ENCODE measurements around the gene SUSD3. TPM values are rescaled to one million over a fixed set of nuclear protein-coding genes. Genes with fewer than 3 reads are reported as not detected.

The SUSD3 gene
- polyA plus RNA-seq, 3 donors = 10.5 to 24.6 (median 15.7) TPM

GRCh38 chr9:93066978-93067603 is 8.6 kb downstream of the SUSD3 start:
- DNase-seq = no peak
- H3K36me3 ChIP-seq (replicated peaks in 1 of 2; ENCODE audit: control insufficient read depth in 1 of 2, insufficient read depth in 2 of 2, low read length in 2 of 2) = no peaks in the 10 kb centered on the region
- no peak overlapping the region for H3K4me2 ChIP-seq (replicated peaks; ENCODE audit: extremely low read depth, low read length, poor library complexity, severe bottlenecking)
- peaks cover 23% of the 10 kb centered on the region for H3K79me2 ChIP-seq (ENCODE audit: insufficient read depth, low read length)
- no peak for TF ChIP-seq CTCF (IDR thresholded peaks at IDR 0.05)
- intact Hi-C loops (cut with micrococcal nuclease) = no loop called here
- H3K9me3 ChIP-seq (replicated peaks in 1 of 2; ENCODE audit: control insufficient read depth in 1 of 2, insufficient read depth in 1 of 2, low read length in 2 of 2) = no peaks in the 10 kb centered on the region
- no peaks in the 10 kb centered on the region for H3K27me3 ChIP-seq (ENCODE audit: control insufficient read depth in 2 of 2, insufficient read depth in 2 of 2, low read length in 2 of 2)
- peaks cover 0 to 2% (median 0%) of the 10 kb centered on the region in 7 donors for H3K9me3 Mint-ChIP-seq
- H3K4me3 Mint-ChIP-seq = no peak overlapping the region
- H2AFZ ChIP-seq (ENCODE audit: insufficient read depth, low read depth, low read length, poor library complexity, severe bottlenecking) = no peak overlapping the region
- peaks cover 27 to 35% of the 10 kb centered on the region in 2 donors for H3K4me1 ChIP-seq (ENCODE audit: control insufficient read depth in 1 of 2, insufficient read depth in 2 of 2, low read length in 2 of 2)
- peaks cover 5% of the 10 kb centered on the region for H4K20me1 ChIP-seq (ENCODE audit: insufficient read depth, low read length)
- no peak overlapping the region for H3K9ac ChIP-seq (ENCODE audit: insufficient read depth, low read length, poor library complexity, severe bottlenecking)
- peak overlapping the region in 2 of 7 donors; percentile 10 to 43 for H3K27ac Mint-ChIP-seq
- H3K27me3 Mint-ChIP-seq (ENCODE audit: low read depth in 3 of 3) = peaks cover 0 to 3% (median 2%) of the 10 kb centered on the region in 3 donors
- no peak overlapping the region for H3K27ac ChIP-seq (ENCODE audit: low read depth in 1 of 2, low read length in 2 of 2)
- H3K4me1 Mint-ChIP-seq = peaks cover 38% of the 10 kb centered on the region
- 100% methylated on average over 1 of the region's 3 CpGs for WGBS (ENCODE audit: insufficient coverage)
- no peak overlapping the region for H3K4me3 ChIP-seq (replicated peaks in 1 of 3; ENCODE audit: low read depth in 2 of 3, low read length in 3 of 3)
- H3K36me3 Mint-ChIP-seq = peaks cover 14 to 30% of the 10 kb centered on the region in 2 donors

GRCh38 chr9:93068956-93069355 is 10.5 kb downstream of the SUSD3 start:
- Mint-ChIP-seq H3K4me1 (peaks cover 29% of the 10 kb centered on the region), H3K4me3 (no peak overlapping the region)

More at GRCh38 chr9:93068956-93069355, 10.5 kb downstream of the SUSD3 start:
- Histone ChIP-seq H3K27ac (ENCODE audit: low read depth in 1 of 2, low read length in 2 of 2) (no peak overlapping the region), H3K9me3 (replicated peaks in 1 of 2; ENCODE audit: control insufficient read depth in 1 of 2, insufficient read depth in 1 of 2, low read length in 2 of 2) (no peaks in the 10 kb centered on the region), H3K9ac (ENCODE audit: insufficient read depth, low read length, poor library complexity, severe bottlenecking) (no peak overlapping the region), H3K79me2 (ENCODE audit: insufficient read depth, low read length) (peaks cover 7% of the 10 kb centered on the region), H3K4me3 (replicated peaks in 1 of 3; ENCODE audit: low read depth in 2 of 3, low read length in 3 of 3) (no peak overlapping the region), H3K36me3 (replicated peaks in 1 of 2; ENCODE audit: control insufficient read depth in 1 of 2, insufficient read depth in 2 of 2, low read length in 2 of 2) (no peaks in the 10 kb centered on the region), H2AFZ (ENCODE audit: insufficient read depth, low read depth, low read length, poor library complexity, severe bottlenecking) (no peak overlapping the region), H4K20me1 (ENCODE audit: insufficient read depth, low read length) (peaks cover 9% of the 10 kb centered on the region), H3K27me3 (ENCODE audit: control insufficient read depth in 2 of 2, insufficient read depth in 2 of 2, low read length in 2 of 2) (no peaks in the 10 kb centered on the region), H3K4me1 (ENCODE audit: control insufficient read depth in 1 of 2, insufficient read depth in 2 of 2, low read length in 2 of 2) (peaks cover 21 to 22% of the 10 kb centered on the region in 2 donors), H3K4me2 (replicated peaks; ENCODE audit: extremely low read depth, low read length, poor library complexity, severe bottlenecking) (no peak overlapping the region)
- WGBS (ENCODE audit: insufficient coverage) = no CpG with 5 or more reads among the region's 4 CpGs
- intact Hi-C loops (cut with micrococcal nuclease) = no loop called here
- H3K36me3 Mint-ChIP-seq = peaks cover 12 to 25% of the 10 kb centered on the region in 2 donors
- no peak for TF ChIP-seq CTCF (IDR thresholded peaks at IDR 0.05)
- H3K27ac Mint-ChIP-seq = no peak overlapping the region
- peaks cover 0 to 2% (median 0%) of the 10 kb centered on the region in 7 donors for H3K9me3 Mint-ChIP-seq
- DNase-seq = no peak
- peaks cover 0 to 2% (median 2%) of the 10 kb centered on the region in 3 donors for H3K27me3 Mint-ChIP-seq (ENCODE audit: low read depth in 3 of 3)
